C4-2B (cell line): ENCODE data around the gene TMPRSS11A.

Experiments
- H3K27ac ChIP-seq: fragments of 450-650 bp; 2 replicates; pipeline ENCODE4 v1.5.1; 2017
- ZFX ChIP-seq: fragments of 450-650 bp; IDR thresholded peaks from 2 replicates; pipeline ENCODE4 v1.6.1; 2017
- TF ChIP-seq, protein P1 (sequence below): fragments of 450-650 bp; conservative IDR thresholded peaks from 2 replicates; pipeline ENCODE4 v1.5.1; 2017; ENCODE audit warnings: mild to moderate bottlenecking

Gene TMPRSS11A

DNA sequence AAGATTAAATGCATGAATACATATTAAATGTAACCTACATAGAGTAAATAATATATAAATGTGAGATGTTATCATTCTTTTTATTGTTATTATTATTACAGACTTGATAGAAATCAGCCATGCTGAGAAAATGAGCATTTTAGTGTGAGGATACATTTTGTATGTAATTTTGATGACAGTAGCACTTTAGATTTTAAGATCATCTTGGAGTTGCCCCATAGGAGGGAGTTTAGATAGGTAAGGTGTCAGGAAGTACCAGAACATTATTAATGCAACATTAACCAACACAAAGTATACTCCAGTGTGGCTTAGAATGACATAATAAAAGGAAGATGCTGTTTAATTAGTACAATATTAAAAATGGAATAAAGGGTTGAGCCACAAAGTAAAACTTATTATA lies 8.4 kb downstream of the TMPRSS11A start:
- TF ChIP-seq, protein P1, sequence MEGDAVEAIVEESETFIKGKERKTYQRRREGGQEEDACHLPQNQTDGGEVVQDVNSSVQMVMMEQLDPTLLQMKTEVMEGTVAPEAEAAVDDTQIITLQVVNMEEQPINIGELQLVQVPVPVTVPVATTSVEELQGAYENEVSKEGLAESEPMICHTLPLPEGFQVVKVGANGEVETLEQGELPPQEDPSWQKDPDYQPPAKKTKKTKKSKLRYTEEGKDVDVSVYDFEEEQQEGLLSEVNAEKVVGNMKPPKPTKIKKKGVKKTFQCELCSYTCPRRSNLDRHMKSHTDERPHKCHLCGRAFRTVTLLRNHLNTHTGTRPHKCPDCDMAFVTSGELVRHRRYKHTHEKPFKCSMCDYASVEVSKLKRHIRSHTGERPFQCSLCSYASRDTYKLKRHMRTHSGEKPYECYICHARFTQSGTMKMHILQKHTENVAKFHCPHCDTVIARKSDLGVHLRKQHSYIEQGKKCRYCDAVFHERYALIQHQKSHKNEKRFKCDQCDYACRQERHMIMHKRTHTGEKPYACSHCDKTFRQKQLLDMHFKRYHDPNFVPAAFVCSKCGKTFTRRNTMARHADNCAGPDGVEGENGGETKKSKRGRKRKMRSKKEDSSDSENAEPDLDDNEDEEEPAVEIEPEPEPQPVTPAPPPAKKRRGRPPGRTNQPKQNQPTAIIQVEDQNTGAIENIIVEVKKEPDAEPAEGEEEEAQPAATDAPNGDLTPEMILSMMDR: no peak
- no peak for TF ChIP-seq ZFX

DNA sequence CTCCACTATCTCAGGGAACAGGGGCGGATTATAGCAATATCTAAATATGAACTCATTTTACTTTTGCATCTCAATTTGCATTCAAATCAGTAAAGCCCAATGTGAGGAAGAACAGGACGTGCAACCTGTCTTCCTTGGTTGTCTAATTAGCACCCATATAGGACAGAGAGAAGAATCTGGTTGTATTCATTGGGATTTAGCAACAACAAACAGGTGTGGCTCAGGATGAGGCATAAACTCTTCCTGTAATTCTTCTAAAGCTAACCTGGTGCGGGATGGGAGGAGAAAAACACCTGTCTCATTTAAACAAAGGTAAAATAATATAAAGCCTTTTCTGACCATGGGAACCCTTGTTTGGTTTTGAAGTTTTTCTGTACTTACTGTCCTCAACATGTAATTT lies 22.2 kb downstream of the TMPRSS11A start:
- no peak overlapping the region for H3K27ac ChIP-seq

More for the DNA sequence above, 8.4 kb downstream of the TMPRSS11A start:
- no peak overlapping the region for H3K27ac ChIP-seq

DNA sequence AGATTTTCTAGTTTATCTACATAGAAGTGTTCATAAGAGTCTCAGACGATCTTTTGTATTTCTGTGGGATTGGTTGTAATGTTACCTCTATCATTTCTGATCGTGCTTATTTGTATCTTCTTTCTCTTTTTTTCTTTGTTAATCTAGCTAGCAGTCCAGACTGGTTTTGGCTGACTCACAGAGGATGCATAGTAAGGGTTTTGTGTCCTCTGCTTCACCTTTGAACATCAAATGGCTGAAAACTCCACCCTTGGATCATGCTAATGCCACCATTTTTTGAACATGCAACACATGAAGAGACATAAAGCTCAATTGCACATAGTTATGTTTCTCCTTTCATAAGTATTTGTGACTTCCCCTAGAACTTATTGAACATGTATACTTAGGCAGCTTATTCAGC lies 22.8 kb downstream of the TMPRSS11A start:
- TF ChIP-seq, protein P1: no peak
- no peak for TF ChIP-seq ZFX
- no peak overlapping the region for H3K27ac ChIP-seq

More for the DNA sequence above, 22.2 kb downstream of the TMPRSS11A start:
- TF ChIP-seq ZFX: no peak
- TF ChIP-seq, protein P1: no peak

DNA sequence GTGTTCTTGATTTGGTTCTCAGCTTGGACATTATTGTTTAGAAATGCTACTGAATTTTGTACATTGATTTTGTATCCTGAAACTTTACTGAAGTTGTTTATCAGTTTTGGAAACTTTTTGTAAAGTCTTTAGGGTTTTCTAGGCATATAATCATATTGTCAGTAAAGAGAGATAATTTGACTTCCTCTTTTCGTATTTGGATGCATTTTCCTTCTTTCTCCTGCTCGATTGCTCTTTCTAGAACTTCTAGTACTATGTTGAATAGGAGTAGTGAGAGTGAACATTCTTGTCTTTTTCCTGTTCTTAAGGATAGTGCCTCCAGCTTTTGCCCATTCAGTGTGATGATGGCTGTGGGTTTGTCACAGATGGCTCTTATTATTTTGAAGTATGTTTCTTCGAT lies 24.1 kb downstream of the TMPRSS11A start:
- no peak overlapping the region for H3K27ac ChIP-seq
- TF ChIP-seq, protein P1: no peak
- TF ChIP-seq ZFX: no peak

DNA sequence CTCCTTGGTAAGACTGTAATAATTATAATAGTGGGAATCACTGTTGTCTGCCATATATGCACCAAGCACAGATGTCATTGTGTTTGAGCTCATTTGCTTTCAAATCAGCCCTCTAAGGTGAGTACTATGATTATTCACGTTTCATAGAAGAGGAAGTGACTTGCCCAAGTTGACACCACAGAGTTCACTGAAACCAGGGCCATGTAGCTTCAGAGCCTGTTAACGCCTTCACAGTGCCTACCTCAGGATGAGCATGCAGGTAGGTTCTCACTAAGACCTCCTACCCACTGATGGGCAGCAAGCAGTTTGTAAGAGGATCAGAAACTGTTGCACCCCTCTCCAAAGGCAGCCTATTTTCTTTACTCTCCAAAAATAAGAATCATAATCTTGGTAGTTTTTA lies 27.4 kb downstream of the TMPRSS11A start:
- TF ChIP-seq, protein P1: no peak
- no peak for TF ChIP-seq ZFX
- no peak overlapping the region for H3K27ac ChIP-seq

DNA sequence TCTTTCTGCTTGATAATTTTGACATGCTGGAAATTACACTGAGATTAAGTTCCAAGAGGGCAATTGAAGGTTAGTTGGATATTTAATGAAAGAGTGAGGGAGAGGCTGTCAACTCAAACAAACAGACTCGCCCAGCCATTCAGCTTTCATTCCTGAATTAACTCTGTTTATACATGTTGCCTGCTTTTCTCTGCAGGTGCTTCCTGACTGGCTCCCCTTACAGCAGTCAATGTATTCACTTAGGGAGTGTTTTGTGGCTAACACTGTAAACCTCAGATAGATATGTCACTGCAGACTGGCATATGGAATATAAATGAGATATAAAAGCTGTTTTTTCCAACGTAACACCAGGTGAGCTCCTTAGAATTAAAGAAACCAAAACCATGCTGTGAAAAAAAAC lies 28.7 kb downstream of the TMPRSS11A start:
- no peak overlapping the region for H3K27ac ChIP-seq
- TF ChIP-seq, protein P1: no peak
- no peak for TF ChIP-seq ZFX

DNA sequence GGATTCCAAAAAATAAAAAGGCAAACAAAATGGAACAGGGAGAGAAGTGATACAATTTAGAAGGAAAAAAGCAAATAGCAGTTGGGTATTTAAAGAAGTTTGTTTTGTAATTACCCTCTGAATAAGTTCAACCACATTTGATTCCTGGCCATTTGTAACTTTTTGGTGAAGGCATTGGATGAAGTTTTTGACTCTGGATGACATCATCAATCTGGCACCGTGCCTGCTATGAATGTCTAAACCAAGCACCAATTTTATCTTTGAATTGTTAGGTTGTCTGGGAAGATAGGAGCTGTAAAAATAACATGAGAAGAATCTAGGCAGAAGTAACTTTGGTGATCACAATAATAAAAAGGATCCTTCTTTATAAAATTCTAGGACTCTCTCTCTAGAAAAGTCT lies 29.5 kb downstream of the TMPRSS11A start:
- TF ChIP-seq, protein P1: no peak
- TF ChIP-seq ZFX: no peak
- no peak overlapping the region for H3K27ac ChIP-seq

DNA sequence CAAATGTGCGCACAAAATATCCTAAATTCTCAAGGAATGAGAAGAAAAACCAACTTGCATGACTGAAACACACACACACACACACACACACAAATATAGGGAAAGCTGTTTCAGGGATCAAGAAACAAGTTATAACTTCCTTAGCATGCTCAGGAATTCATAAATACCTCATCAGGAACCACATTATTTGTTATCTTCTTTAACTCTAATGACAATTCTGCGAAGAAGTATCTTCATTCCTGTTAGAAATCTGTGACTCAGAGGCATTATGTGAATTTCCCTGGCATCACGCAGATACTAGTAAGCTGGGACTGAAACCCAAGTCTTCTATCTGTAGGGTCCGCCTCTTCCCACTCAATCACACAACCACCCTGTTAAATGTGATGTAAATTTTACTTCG lies 30.3 kb downstream of the TMPRSS11A start:
- TF ChIP-seq, protein P1: no peak
- no peak for TF ChIP-seq ZFX
- H3K27ac ChIP-seq: no peak overlapping the region
